ENCODE measurements around the gene ACOXL. TPM values are rescaled to one million over a fixed set of nuclear protein-coding genes. Genes with fewer than 3 reads are reported as not detected.

The ACOXL gene
- total RNA-seq, 1 donor from 2014 or later: not detected

GRCh38 chr2:110746586-110747521 lies 14.5 kb downstream of the ACOXL start:
- no peak for ATAC-seq (ENCODE audit: poor library complexity)
- intact Hi-C loops (cut with DNase I): no loop called here
- no peak for DNase-seq

- intact Hi-C loops (cut with DNase I): no loop called here
- ATAC-seq (ENCODE audit: poor library complexity) (no peak), DNase-seq (no peak)
Measured at GRCh38 chr2:110747522-110748488, 15.4 kb downstream of the ACOXL start.

- ATAC-seq (ENCODE audit: poor library complexity): no peak
- intact Hi-C loops (cut with DNase I): no loop called here
- DNase-seq: no peak
Measured at GRCh38 chr2:110748489-110748867, 16.1 kb downstream of the ACOXL start.

GRCh38 chr2:110751642-110752041 lies 19.3 kb downstream of the ACOXL start:
- DNase-seq (no peak), ATAC-seq (ENCODE audit: poor library complexity) (no peak)
- intact Hi-C loops (cut with DNase I): no loop called here

- no peak for DNase-seq
- intact Hi-C loops (cut with DNase I): no loop called here
- ATAC-seq (ENCODE audit: poor library complexity): no peak
Measured at GRCh38 chr2:110752871-110753270, 20.5 kb downstream of the ACOXL start.

- intact Hi-C loops (cut with DNase I): no loop called here
- ATAC-seq (ENCODE audit: poor library complexity) (no peak), DNase-seq (no peak)
Measured at GRCh38 chr2:110755491-110756078, 23.2 kb downstream of the ACOXL start.

GRCh38 chr2:110759411-110759810 lies 27.0 kb downstream of the ACOXL start:
- ATAC-seq (ENCODE audit: poor library complexity) (no peak), DNase-seq (no peak)
- intact Hi-C loops (cut with DNase I): no loop called here

GRCh38 chr2:110764931-110765330 lies 32.6 kb downstream of the ACOXL start:
- intact Hi-C loops (cut with DNase I): no loop called here
- DNase-seq (no peak), ATAC-seq (ENCODE audit: poor library complexity) (no peak)

GRCh38 chr2:110766291-110766690 lies 33.9 kb downstream of the ACOXL start:
- no peak for ATAC-seq (ENCODE audit: poor library complexity)
- DNase-seq: no peak
- intact Hi-C loops (cut with DNase I): no loop called here

- ATAC-seq (ENCODE audit: poor library complexity) (no peak), DNase-seq (no peak)
- intact Hi-C loops (cut with DNase I): no loop called here
Measured at GRCh38 chr2:110768591-110768990, 36.2 kb downstream of the ACOXL start.

- peak; percentile 61 for DNase-seq
- peak; percentile 57 for ATAC-seq (ENCODE audit: poor library complexity)
- intact Hi-C loops (cut with DNase I): no loop called here
Measured at GRCh38 chr2:110770404-110770958, 38.1 kb downstream of the ACOXL start.

- intact Hi-C loops (cut with DNase I): no loop called here
- peak; percentile 50 for DNase-seq
- ATAC-seq (ENCODE audit: poor library complexity): peak; percentile 36
Measured at GRCh38 chr2:110770959-110771431, 38.6 kb downstream of the ACOXL start.

- ATAC-seq (ENCODE audit: poor library complexity) (no peak), DNase-seq (no peak)
- intact Hi-C loops (cut with DNase I): no loop called here
Measured at GRCh38 chr2:110771547-110772382, 39.4 kb downstream of the ACOXL start.

GRCh38 chr2:110772383-110772755 lies 40.0 kb downstream of the ACOXL start:
- intact Hi-C loops (cut with DNase I): no loop called here
- no peak for DNase-seq
- ATAC-seq (ENCODE audit: poor library complexity): no peak

- intact Hi-C loops (cut with DNase I): no loop called here
- peak; percentile 90 for DNase-seq
- ATAC-seq (ENCODE audit: poor library complexity): peak; percentile 92
Measured at GRCh38 chr2:110773401-110773921, 41.1 kb downstream of the ACOXL start.

GRCh38 chr2:110774701-110775100 lies 42.3 kb downstream of the ACOXL start:
- intact Hi-C loops (cut with DNase I): no loop called here
- ATAC-seq (ENCODE audit: poor library complexity) (no peak), DNase-seq (no peak)

GRCh38 chr2:110777531-110778311 lies 45.3 kb downstream of the ACOXL start:
- intact Hi-C loops (cut with DNase I): no loop called here
- DNase-seq (no peak), ATAC-seq (ENCODE audit: poor library complexity) (no peak)

Measured in Right ventricle myocardium superior (tissue), 1 donor.